HG02840 (cell line): ENCODE results near the gene NOX4.
"Not testable (repeated sequence)": the region's sequence is repeated elsewhere in the genome, so short reads cannot be mapped to it uniquely, and the experiment has no call there.

Experiments
- ATAC-seq: cut with Tn5 transposase; IDR thresholded peaks from one replicate; pipeline ENCODE4 v1.9.1; 2021; ENCODE audit warnings: mild to moderate bottlenecking, moderate library complexity, moderate number of reproducible peaks; ENCODE audit not compliant: unreplicated experiment, low FRiP score

The NOX4 gene

GRCh38 chr11:89387501-89387900 lies 103.7 kb downstream of the NOX4 start:
- ATAC-seq = not testable (repeated sequence)

DNA sequence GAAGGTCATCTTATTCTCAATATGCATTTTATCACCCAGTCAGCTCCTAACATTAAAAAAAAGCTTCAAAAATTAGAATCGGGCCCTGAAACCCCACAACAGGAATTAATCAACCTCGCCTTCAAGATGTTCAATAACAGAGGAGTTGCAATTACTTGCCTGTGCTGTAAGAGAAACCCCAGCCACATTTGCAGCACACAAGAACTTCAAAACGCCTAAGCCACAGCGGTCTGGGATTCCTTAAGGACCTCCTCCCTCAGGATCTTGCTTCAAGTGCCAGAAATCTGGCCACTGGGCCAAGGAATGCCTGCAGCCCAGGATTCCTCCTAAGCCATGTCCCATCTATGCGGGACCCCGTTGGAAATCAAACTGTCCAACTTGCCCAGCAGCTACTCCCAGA lies 108.2 kb downstream of the NOX4 start:
- not testable (repeated sequence) for ATAC-seq

DNA sequence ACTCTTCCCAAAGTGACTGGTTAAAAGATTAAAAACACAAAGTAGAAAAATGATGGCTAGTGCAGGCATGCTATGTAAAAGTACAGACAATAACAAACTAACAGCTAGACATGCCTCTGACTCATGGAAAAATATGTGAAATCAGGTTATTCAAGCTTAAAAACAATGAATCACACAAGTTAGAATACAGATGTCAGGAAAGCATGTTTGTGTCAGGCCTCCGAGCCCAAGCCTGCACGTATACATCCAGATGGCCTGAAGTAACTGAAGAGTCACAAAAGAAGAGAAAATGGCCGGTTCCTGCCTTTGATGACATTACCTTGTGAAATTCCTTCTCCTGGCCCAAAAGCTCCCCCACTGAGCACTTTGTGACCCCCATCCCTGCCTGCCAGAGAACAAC lies 110.1 kb downstream of the NOX4 start:
- ATAC-seq = no peak

GRCh38 chr11:89379976-89380771 lies 111.0 kb downstream of the NOX4 start:
- not testable (repeated sequence) for ATAC-seq

DNA sequence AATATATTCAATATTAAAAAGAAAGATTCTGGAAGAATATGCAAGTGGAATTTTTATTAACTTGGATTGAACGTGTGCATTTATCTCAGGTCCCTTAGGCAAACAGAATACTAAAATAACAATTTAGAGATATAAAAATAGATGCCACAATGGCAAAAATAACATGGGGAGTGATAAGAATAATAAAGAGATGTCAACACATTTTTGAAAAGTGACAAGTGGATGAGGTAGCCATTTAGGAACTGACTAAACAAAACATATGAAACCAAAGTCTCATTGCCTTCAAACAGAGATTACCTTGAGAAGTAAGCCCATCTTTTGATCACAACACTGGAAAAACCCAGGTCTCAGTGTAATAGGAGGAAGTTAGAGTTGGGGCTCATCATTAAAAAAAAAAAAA lies 112.2 kb downstream of the NOX4 start:
- ATAC-seq = not testable (repeated sequence)

DNA sequence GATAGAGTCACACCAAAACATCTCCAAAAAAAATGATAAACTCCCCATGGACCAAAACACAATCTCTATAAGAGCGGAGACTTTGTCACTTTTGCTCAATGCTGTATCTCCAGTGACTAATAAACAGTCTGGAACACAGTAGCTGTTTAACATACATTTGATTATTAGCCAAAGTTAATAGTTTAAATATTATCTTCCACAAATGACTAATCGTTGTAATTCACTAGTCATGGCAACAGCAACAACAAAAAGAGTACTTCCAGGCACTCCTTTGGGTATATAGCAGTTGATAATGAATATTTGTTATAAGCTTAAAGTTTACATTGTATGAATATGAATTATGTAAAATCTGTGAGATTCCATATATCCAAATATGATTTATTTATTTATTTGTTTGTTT lies 121.8 kb downstream of the NOX4 start:
- ATAC-seq = not testable (repeated sequence)

GRCh38 chr11:89364856-89365255 lies 126.3 kb downstream of the NOX4 start:
- ATAC-seq = not testable (repeated sequence)

- ATAC-seq = no peak
These were observed 129.4 kb downstream of the NOX4 start for GRCh38 chr11:89361734-89362133.

DNA sequence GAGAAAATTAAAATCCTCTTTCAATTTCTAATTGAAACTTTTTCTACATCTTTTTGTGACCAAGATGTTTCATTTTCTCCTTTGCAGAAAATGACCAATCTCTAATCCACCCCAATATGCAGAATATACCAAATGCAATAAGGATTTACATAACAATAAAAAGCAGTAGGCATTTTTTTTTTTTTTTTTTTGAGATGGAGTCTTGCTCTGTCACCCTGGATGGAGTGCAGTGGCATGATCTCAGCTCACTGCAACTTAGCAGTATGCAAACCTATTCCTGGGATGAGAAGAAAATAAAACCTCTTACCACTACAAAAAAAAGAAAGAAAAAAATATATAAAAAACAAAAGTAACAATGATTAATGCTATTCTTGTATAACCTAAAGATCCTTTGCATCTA lies 132.0 kb downstream of the NOX4 start:
- ATAC-seq = not testable (repeated sequence)

DNA sequence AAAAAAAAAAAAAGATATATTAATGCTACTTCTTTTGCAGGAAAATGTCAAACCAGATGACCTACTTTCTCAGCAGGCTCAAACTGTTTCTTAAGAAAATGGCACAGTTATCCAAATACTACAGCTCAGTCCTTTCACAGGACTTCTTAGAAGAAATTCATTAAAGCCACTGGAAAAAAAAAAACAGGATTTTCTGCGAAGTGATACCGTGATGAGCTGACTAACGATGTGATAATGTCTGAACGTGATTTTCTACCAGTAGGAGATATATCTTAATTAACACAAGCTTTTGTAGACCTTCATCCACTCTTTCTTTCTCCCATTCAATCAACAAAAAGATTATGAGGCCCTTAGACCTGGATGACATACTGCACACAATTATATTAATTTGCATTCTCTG lies 132.4 kb downstream of the NOX4 start:
- ATAC-seq = no peak

DNA sequence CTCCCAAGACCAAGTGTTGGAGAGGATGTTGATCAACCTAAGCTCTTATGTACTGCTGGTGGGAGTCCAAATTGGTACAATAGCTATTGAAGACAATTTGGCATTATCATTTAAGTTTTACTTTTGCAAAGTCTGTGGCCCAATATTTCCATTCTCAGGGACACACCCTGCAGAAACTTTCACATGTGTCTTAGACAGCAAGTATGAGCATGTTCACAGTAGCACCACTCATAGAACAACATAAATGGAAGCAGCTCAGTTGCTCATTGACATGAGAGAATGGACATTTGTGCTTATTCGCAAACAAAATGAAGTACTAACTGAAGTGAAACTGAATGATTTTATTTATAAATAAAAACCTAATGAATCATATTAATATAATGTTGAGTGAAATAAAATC lies 135.5 kb downstream of the NOX4 start:
- ATAC-seq = no peak

GRCh38 chr11:89354513-89354912 lies 136.7 kb downstream of the NOX4 start:
- not testable (repeated sequence) for ATAC-seq

DNA sequence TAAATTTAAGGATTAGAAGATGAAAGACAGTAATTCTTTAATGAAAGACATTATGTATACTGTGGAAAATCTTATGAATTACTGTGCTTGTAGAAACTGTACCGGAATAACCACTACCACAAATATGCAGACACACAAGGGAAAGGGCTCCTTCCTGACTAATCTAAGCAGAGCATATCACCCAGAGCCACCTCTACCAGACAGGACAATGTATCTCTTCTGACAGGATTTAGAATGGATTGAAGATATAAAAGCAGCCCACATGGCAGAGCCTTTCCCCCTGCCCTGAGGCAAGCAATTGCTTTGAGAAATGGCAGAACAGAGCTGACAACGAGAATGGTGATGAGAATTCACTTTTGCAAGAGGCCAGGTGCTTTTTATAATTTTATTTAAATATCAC lies 144.1 kb downstream of the NOX4 start:
- no peak for ATAC-seq

DNA sequence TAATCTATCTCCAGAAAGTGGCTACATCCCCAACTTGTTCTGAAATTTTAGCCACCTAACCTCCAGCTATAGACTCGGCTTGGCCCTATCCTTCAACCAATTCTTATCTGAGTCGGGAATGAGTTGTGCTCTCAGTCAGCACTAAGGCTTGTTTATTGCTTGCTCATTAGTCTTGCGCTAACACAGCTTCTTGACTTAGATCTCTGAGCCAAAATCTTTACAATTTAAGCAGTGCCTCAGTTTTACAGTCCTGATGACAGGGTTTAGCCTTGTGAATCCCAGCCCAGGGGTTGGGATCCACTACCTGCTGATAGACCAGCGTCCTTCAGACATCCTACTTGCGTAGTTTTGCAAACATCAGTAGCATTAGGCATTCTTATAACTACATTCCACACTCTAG lies 144.6 kb downstream of the NOX4 start:
- no peak for ATAC-seq

GRCh38 chr11:89342880-89343572 lies 148.1 kb downstream of the NOX4 start:
- not testable (repeated sequence) for ATAC-seq

DNA sequence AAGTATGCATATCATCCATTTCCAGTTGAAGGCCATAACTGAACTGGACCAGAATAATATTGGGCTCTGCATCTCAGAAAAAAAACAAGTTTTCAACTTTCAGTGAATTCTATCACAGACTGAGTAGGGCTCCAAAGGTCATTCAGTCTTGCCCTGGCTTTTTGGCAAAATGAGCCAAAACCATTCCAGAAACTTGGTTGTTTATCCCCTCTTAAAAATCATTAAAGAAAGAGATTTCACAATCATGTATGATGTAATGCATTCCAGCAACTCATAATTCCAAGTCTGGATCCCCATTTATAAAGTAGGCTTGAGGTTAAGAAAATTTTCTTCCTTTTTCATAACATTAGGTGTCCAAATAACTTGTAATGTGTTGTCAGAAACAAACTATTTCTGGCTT lies 150.7 kb downstream of the NOX4 start:
- ATAC-seq = not testable (repeated sequence)

- ATAC-seq = not testable (repeated sequence)
These were observed 153.1 kb downstream of the NOX4 start for GRCh38 chr11:89338073-89338472.

- not testable (repeated sequence) for ATAC-seq
These were observed 154.0 kb downstream of the NOX4 start for GRCh38 chr11:89337100-89337650.

GRCh38 chr11:89333704-89334103 lies 157.5 kb downstream of the NOX4 start:
- ATAC-seq = not testable (repeated sequence)

DNA sequence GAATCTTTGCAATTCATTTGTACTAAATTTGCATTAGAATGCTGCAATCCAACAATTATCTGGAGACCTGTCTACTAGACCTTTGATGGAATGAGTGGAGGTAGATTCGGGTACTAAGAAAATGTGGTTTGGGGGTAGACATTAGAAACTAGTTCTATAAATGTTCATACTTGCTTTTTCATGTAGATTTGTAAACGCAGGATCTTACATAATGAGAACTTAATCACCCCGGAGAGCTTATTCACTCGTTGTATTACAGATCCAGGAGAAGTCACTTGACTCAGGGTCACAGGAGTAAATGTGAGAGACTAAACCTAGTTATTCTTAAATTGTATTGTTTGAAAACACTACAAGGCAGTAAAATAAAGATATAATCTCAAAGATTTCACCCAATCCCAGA lies 159.2 kb downstream of the NOX4 start:
- not testable (repeated sequence) for ATAC-seq

- ATAC-seq = no peak
These were observed 163.3 kb downstream of the NOX4 start for GRCh38 chr11:89327885-89328284.
